Fibroblast of lung (primary cell): ENCODE results near the gene SMAD5.

Source experiments
- CTCF ChIP-seq, 2 donors: IDR thresholded peaks in 1 of 2; conservative IDR thresholded peaks in 1 of 2; 1 replicate in 1 of 2; 2 replicates in 1 of 2; pipeline ENCODE4 v1.5.1; 2011 to 2012; ENCODE audit warnings: low read length in 2 of 2, control low read depth in 1 of 2, inconsistent platforms in 1 of 2, low read depth in 1 of 2, mild to moderate bottlenecking in 1 of 2
- EZH2 ChIP-seq: IDR thresholded peaks from 2 replicates; pipeline ENCODE4 v1.5.1; 2012; ENCODE audit warnings: low read length, control low read depth, mild to moderate bottlenecking; ENCODE audit errors: missing control alignments

GRCh38 chr5:136169218-136169617 is 36.6 kb downstream of the SMAD5 start:
- no peak for TF ChIP-seq CTCF (conservative IDR thresholded peaks at IDR 0.05 in 1 of 2, IDR thresholded peaks at IDR 0.05 in 1 of 2; ENCODE audit: low read depth in 1 of 2, low read length in 2 of 2)
- TF ChIP-seq EZH2: no peak
